Activated CD8-positive, alpha-beta memory T cell treated with anti-CD3 and anti-CD28 coated beads for 24 hours (primary cell): Measurements from ENCODE around the gene LRRFIP2.
"Not testable (repeated sequence)": the region's sequence is repeated elsewhere in the genome, so short reads cannot be mapped to it uniquely, and the experiment has no call there.

Source experiments
- DNase-seq: peaks from one replicate; pipeline ENCODE4 v3.0.0-alpha.2; 2020

LRRFIP2 gene

DNA sequence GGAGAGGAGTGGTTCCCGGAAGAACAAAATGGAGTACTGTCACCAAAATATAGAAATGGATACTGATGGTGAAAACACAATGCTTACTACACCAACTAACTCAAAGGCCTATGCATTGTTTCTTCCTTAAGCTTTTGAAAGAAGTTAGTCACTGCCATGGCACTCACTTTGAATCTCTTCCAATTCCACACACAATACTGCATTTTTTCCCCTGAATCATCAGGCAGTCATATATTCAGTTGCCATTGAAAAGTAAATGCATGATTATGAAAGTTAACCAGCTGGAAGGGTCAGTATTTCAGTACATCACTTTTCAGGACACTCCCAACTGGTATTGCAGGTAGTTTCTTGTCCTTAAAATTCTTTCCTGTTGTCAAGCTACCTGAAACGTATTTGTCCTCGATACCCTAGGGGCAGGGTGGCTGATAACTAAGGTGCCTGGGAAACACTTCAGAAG is 9.0 kb upstream of the LRRFIP2 start:
- DNase-seq, result no peak

DNA sequence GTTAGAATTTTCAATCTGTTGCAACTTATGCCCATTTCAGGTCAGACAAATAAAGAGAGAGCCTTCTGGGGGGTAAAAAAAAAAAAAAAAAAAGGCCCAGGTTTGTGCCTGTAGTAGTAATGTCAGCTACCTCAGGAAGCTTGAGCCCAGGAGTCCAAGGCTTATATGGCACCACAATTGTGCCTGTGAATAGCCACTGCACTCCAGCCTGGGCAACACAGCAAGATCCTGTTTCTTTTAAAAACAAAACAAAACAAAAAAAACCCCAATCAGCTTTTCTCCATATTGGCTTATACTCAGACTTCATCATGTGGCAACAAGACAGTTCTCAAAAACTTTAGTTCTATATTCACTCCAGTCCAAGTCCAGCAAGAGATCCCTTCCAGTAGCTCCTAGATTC is 8.4 kb upstream of the LRRFIP2 start:
- DNase-seq, result no peak

DNA sequence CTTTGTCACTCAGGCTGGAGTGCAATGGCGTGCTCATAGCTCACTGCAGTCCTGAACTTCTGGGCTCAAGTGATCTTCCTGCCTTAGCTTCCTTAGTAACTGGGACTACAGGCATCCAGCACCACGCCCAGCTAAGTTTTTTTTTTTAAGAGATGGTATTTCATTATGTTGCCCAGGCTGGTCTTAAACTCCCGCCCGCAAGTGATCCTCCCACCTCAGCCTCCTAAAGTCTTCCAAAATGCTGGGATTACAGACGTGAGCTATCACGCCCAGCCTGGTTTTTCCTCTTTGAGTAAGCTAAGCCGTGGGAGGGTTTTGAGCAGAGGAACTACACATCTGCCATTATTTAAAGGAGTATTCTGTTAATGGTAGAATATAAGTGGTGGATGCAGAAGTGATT is 7.4 kb upstream of the LRRFIP2 start:
- DNase-seq, result no peak

DNA sequence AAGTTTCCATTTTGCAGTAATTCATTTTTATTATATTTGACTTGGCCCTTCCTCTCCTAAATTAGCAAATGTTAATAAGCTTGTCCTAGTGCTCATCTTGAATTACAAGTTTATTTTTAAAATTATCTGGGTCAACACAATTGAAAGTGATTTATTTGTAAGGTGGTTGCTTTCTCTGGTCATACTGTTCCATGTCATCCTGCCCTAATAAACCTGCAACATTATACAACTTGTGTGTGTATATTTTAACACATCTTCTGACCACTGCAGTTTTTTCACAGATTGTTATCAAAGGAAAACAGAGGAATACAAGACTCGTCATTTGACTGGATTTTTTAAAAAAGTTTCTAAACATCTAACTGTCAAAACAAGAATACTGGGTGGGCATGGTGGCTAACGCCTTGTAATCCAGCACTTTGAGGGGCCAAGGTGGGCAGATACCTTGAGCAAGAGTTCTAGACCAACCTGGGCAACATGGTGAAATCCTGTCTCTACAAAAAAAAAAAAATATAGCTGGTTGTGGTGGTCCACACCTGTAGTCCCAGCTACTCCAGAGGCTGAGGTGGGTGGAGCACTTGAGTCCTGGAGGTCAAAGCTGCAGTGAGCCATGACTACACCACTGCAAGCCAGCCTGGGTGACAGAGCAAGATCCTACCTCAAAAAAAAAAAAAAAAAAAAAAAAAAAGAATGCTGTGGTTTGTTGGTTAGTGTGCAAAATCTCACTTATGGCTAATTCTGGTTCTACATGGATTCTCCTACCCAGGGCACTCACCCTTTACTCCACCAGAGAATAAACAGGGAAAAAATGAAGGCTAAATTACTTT is 5.0 kb upstream of the LRRFIP2 start:
- DNase-seq, result no peak

DNA sequence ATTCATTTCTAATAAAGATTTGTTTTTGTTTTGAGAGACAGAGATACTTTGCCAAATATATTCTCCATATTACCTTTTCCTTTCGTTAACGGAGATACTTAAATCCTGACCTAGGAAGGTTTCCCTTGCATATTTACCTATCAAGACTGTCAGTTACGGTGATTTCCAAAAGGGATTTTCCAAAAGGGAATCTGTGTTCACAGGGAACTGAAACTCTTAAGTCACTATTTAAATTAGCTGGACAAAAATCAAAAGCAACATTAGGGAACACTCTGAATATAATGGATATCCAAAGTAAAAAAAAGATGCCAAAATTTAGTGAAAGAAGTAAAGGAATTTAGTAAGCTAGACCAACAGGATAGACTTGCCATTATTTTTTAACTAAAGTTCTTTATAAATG is 576 bp downstream of the LRRFIP2 start:
- no peak for DNase-seq

DNA sequence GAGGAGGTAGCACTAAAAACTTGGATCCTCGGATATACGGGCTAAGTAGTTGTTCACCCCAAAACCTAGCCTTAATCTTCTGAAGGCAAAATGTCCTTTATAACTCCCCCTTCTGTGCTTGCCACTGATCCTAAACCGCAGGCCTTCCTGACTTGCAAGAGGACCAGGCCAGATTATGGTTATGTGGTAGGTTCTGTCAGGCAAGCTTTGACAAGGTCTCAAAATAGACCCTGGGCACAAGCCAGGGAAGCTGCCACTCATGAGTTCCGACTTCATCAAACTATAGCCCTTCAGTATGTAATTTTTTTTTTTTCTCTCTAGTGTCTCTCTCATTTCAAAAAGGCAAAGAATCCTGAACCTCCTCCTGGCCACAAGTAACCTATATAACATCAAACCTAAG is 3.2 kb downstream of the LRRFIP2 start:
- no peak for DNase-seq

DNA sequence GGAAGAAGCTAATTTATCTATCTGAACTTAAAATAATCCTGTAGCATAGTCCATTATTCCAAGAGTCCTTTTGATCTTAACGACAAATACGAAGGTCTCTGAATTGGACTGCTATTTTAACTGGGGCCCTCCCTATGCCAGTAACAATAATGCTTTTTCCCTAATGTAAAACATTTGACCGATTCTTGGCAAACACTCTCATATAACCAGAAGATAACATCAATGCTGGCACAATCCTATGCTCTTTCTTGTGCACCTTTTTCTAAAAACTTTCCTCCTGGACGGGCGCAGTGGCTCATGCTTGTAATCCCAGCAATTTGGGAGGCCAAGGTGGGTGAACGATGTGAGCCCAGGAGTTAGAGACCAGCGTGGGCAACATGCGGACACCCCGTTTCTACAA is 3.9 kb downstream of the LRRFIP2 start:
- no peak for DNase-seq

DNA sequence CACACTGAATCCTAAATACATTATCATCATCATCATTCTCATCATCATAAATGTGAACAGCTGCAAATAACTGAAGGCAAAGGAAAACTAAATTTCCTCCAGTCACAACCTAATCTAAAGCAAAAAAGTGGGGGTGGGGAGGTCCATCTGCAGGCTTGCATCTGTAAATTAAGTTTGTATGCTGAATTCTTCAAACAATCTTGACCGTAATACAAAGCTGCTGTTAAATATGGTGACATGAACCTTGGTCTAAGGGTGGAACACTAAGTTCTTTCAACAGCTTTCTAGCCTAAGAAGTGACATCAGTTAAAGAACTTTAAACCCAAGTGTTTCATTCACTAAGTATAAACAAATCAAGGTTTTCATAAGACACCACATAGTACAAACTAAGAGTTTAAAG is 4.3 kb downstream of the LRRFIP2 start:
- DNase-seq, result no peak

DNA sequence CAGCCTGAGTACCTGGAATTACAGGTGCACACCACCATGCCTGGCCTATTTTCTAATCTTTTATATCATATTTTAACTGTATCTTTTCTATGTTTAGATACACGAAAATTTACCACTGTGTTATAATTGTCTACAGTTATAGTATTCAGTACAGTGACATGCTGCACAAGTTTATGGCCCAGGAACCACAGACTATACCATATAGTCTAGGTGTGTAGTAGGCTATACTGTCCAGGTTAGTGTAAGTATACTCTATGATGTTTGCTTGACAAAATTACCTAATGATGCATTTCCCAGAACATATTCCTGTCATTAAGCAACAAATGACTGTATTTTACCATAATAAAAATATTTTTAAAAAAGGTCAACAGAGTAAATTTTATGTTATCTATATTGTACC is 5.5 kb downstream of the LRRFIP2 start:
- DNase-seq, result no peak

DNA sequence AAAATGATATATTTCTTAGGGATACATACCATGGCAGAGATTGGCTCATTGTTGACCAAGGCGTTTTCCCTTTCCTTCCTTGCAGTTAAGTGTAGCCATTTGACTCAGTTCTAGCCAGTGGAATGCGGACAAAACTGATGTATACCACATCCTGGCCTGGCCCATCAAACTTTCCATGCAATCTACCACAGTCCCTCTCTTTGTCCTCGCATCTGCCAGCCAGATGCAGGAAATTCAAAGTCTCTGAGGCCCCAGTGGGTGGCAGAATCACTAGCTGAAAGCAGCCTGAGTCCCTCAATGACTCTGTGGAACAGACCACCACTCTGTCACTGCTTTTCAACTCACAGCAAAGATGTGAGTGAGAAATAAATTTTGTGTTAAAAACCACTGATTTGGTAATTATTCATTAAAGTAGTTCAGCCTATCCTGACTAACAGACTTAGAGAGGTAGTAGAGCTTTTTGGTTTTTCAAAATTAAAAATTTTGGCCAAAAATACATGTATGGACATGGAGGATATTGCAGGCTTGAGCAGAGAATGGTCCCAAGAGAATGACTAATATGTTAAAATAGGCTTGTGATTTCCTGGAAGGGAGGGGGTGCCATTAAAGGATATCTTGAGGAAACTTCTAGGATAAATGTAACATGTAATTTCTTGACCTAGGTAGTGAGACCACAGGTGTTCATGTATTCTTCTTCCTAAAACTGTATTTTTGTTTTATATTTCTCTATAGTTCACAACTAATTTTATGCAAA is 10.9 kb downstream of the LRRFIP2 start:
- no peak for DNase-seq

DNA sequence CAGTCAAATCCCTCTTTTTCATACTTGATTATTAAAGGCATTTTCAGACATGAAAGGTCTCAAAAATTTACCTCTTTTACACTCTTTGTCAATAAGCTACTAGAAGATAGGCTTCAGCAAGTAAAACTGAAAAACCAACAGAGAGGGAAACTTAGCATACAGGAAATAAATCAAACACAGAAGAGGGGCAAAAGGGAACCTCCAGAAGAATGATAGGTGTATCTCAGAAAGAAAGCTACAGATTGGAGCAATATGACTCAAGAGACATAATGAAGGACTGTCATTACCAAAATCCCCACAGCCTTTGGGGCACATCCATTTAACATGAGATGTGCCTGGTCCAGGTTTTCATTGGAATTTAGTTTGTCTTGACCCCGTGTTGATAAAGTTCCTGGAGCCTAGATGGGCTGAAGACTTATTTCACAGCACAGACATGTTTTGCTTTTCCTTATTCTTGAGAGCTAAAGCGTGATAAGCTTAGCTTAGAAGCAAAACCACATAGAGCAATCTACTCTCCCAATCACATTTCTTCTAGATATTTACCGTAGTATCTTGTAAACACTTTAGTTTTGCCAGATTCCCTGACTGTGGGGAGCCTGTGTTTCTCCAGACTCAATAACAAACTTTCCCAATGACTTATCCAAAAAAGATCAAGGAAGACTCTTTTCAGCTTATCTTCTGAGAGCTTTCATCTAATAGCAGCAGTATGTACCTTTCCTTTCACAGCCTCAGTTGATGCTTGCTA is 11.7 kb downstream of the LRRFIP2 start:
- DNase-seq, result no peak

DNA sequence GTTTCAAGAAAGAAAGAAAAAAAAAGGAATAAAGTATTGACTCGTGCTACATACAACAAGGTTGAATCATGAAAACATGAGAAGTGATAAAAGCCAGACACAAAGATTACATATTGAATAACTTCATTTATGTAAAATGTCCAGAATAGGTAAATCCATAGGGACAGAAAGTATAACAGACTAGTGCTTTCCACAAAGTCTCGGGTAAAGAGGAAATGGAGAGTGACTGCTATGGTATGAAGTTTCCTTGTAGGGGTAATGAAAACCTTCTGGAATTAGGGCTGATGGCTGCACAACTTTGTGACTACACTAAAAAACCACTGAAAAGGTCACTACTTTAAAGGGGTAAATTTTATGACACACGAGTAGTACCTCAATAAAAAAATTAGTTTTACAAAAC is 13.0 kb downstream of the LRRFIP2 start:
- no peak for DNase-seq

DNA sequence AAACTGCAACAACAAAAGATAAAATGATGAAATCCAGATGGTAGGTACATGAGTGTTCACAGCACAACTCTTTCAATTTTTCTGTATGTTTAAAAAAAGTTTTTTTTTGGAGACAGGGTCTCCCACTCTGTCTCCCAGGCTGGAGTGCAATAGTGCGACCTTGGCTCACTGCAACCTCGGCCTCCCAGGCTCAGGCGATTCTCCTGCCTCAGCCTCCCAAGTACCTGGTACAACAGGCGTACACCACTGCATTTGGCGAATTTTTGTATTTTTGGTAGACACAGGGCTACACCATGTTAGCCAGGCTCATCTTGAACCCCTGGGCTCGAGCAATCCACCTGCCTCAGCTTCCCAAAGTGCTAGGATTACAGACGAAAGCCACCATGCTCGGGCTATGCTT is 18.6 kb downstream of the LRRFIP2 start:
- no peak for DNase-seq

DNA sequence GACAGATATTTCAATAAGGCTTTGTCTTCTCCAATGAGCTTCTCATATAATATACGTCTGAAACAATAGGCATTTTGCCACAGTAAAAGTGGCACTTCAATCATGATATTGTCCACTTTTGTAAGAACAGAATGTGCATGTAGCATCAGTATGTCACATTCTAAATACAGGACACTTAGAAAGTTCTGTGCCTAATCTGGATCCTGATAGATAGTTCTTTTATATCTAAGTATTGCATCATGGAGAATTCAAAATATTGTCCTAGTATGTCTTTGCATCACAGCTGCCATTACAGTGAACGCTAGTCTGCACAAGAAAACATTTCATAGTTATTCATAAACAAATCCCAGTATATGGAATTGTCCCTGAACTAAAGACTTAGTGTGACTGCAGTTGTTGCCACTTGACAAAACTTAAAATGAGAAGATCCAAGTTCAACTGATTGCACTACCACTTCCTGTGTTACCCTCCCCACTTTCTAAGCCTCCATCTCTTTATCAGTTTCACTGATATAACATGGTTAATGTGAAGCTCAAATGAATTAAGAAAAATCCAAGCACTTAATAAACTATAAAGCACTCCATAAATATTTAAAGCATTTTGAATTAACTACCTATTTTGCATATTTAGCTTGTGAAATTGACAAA is 19.6 kb downstream of the LRRFIP2 start:
- DNase-seq, result no peak

DNA sequence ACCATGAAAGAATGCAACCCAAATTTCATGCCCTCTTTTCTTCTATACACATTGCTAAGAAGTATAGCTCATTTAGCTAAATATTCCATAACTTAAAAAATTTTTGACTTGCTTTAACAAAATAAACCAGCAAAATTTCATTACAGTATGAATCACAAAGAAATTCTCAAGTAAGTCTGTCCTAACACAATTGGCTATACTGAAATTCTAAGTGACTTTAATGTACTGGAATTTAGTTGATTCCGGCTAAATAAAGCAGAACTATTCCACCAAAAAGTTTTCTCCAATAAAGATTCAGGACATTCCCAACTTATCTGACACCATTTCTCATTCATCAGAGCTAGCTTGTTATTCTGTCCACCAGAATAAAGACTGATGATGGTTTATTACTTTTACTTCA is 23.8 kb downstream of the LRRFIP2 start:
- no peak for DNase-seq

DNA sequence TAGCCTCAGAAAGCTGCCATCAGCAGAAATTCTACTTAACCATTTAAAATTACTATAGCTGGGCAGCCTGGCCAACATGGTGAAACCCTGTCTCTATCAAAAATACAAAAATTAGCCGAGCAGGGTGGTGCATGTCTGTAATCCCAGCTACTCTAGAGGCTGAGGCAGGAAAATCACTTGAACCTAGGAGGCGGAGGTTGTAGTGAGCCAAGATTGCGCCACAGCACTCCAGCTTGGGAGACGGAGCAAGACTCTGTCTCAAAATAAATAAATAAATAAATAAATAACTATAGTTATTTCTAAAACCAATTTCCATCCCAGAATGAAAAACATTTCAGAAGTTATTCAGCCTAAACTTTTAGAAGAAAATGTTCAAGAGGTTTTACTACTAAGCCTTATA is 25.1 kb downstream of the LRRFIP2 start:
- DNase-seq, result no peak

DNA sequence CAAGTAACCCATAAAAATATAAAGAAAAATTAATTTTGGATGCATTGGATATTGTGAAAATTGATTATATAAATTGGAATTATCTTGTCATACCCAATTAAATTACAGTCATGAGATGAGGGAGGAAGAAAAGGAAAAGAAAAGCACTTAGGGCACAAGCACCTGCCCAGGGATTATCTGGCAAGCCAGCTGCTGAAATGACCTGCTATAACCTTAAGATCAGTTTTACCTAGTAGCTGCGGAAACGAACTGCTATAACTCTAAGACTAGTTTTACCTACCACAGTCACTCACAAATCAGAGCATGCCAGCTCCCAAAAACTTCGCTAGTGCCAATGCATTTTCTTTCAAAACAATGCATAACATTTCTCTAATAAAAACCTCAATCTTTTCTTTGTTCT is 26.2 kb downstream of the LRRFIP2 start:
- DNase-seq, result no peak

DNA sequence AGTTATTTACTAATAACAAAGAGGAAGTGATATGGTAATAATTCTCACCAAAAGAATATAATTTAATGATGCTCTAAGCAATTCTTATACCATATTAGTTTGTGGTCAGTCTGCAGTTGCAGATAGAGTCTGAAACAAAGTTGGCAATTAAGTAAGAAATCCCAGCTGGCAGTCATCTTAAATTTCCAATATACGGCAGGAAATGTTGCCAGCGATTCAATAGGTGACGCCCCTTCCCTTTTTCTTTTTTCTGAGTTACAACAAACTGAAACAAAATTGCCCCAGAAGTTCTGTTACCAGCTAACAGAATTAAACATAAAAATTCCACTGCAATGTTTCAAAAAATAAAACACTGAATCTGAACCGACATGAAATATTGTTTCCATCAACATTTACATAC is 26.7 kb downstream of the LRRFIP2 start:
- DNase-seq, result no peak

DNA sequence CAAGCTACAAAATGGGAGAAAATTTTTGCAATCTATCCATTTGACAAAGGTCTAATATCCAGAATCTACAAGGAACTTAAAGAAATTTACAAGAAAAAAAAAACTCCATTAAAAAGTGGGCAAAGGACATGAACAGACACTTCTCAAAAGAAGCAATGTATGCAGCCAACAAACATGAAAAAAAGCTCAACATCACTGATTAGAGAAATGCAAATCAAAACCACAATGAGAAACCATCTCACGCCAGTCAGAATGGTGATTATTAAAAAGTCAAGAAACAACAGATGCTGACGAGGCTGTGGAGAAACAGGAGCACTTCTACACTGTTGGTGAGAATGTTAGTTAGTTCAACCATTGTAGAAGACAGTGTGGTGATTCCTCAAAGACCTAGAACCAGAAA is 27.5 kb downstream of the LRRFIP2 start:
- not testable (repeated sequence) for DNase-seq

DNA sequence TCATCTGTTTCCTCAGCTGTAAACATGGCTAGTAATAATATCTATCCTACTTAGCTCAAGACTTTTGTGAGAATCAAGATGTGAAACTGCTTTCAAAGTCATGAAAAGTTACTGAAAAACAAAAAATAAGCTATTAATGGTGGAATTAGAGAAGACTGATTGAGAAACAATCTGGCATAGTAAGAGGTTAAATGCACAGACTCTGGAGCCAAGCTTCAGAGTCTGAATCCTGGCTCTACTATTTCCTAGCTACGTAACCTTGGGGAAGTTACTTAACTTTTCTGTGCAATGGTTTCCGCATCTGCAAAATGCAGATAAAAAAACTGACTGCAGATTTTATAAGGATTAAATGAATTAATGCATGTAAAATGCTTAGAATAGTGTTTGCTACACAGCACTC is 28.8 kb downstream of the LRRFIP2 start:
- no peak for DNase-seq

DNA sequence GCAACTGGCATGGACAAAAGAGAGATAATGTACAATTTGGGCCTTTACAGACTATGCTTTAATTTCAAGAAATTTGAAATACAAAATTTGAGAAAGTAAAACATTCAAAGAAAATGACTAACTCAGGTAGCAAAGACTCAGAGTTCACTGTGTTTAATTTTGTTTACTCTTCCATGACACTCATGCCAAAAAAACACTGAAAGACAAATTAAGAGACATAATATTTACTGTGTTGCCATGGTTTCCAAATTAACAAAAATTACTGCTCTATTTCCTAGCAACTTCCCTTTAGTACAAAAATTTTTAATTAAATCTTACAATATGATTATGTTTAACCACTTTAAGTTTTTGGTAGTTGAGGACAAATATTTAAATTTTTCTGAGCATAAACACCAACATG is 29.6 kb downstream of the LRRFIP2 start:
- DNase-seq, result no peak

DNA sequence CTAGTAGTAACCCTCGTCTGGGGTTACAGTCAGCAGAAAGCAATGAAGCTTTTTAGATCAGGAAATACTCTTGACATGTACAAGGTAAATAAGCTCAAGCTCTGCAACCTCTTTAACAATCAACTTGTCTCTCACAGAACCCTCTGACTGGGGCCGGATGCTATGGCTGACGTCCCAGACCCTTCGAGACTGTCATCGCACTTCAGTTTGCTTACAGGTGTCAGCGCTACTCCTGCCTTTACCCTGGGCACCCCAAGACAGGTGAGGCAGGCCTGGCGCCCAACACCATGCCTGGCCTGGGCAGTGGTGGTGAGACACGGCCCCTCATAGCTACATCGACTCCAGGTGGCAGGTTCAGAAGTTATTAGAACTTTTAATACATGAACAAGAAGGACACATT is 30.6 kb downstream of the LRRFIP2 start:
- DNase-seq, result no peak

DNA sequence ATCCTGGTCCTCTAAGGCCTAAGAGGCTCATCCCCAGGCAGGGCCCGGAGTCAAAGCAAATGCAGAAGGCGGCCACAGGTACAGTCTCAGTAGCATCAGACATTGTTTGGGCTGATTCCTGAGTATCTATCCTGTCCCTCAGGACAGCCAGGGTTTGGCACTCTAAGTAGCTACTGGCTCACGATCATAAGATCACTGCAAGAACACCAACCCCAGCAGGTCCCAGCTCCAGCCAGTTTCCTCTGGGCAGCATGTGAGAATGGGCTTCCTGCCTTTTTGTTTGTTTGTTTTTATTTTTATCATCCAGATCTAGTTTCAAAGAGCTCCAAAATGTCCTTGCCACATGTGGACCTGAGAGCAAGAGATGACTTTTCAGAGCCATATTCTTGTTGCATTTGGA is 32.7 kb downstream of the LRRFIP2 start:
- DNase-seq, result no peak
